CD4-positive, alpha-beta T cell treated with Interleukin-4 for 1 hour (primary cell): ENCODE data around the gene RBM20.

ENCODE experiments used
- DNase-seq, 2 donors: peaks; one replicate each; pipeline ENCODE4 v3.0.0-alpha.2; 2020 to 2022

Gene RBM20

DNA sequence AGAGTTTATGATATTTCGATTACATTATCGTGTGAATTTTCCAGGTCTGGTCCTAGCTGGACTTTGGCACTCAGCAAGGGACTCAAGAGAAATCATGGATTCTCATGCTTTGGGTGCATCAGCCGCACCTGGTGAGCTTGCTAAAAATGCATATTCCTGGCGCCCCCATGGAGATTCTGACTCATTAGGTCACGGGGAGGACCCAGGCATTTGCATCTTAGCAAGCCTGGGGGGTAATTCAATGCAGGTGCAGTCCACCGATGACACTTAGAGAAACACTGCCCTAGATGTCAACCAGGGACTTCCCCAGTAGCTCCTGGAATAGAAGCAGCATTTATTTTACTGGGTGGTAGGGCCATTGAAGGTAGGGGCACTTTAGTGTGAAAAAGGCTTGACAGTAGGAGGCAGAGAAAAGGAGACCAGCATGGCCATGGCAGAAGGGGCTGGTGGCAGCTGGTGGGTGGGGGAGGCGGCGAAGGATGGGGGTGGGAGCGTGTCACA, 197.7 kb downstream of the RBM20 start:
- peak in 1 of 2 donors; percentile 67 for DNase-seq

DNA sequence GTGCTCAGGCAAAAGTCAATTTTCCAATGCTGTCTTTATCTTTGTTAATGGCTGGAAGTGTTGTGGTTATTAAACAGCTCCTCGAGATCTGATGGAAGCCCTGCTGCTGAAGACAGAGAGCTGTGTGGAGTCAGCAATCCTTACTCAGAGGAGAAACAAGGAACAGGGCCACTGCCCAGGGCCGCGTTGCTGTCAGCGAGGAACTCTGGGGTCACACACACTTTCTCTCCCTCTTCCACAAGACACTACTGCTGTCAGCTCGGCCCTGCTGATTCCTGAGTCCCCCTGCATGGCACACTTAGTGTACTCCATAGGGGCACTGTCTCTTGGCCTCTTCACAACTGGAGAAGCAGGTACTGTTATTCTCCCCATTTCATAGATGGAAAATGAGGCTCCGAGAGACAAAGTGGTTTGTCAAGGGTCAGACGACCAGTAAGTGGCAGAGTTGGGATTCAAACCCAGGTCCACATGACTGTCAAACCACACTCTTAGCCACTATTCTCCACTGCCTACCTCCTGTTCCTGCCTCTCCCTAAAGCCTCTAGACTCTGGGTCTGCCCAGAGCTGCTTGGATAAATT, 198.3 kb downstream of the RBM20 start:
- DNase-seq, result no peak

DNA sequence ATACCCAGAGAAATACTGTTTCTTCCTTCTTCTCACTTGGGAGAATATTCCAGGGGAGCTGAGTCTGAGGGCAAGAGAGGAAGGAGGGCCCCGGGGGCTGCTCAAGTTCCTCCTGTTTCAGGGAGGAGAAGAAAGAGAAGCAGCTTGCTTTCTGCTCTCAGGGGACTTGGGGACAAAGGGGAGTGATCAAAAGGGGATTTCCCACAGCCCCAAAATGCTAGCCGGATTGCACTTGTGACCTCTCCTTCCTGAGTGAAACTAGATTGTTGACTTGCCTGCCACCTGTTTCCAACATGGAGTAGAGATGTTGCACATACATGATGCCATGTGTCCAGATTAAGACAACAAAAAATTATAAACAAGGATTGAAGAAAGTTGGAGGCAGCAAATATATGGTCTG, 198.9 kb downstream of the RBM20 start:
- DNase-seq, result peak; percentile 70 to 85

DNA sequence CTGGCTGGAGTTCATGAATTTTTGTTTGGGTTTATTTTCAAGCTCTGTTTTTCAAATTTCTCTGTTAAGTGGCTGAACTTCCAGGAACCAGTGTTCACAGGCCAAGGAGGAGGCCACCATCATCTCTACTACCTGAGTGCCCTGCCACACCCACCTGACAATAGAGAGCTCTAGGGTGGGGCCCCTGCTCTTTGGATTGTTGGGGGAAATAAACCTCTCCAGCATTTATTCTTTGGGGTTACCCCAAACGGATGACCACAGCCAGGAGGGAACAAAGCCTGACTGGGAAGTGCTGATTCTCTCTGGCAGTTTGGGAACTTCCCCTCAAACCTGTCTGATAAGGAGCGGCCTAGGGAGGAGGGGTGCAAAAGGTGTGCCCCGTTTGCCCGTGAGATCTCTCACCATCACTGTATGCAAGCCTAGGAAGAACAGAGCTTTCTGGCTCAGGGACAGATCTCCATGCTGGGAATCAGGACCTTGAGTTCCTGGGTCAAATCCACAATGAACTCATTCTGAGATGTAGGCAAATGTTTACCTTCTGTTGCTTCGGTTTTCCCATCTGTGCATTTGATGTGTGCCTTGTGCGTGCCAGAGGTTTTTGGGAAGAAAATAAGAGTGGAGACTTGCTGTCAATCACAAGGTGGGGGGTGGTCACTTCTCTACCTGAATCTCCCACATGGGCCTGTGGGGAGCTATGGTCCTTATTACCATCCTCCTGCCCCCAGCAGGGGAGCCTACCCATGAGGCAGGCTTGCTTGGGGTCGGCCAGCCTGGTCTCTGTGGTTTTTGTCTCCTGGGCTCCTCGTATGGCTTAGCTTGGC, 199.9 kb downstream of the RBM20 start:
- DNase-seq, result no peak

DNA sequence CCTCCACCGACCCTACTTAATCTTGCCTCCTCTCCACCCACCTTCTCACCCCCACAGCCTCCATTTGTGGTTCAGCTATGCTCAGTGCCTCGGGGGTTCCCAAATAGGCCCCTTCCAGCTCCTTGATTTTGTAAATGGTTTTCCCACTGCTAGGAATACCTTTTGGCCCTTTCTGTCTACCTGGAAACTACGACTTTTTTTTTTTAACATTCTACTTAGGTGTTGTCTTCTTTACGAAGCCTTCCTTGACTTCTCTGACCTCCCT, 200.4 kb downstream of the RBM20 start:
- no peak for DNase-seq

DNA sequence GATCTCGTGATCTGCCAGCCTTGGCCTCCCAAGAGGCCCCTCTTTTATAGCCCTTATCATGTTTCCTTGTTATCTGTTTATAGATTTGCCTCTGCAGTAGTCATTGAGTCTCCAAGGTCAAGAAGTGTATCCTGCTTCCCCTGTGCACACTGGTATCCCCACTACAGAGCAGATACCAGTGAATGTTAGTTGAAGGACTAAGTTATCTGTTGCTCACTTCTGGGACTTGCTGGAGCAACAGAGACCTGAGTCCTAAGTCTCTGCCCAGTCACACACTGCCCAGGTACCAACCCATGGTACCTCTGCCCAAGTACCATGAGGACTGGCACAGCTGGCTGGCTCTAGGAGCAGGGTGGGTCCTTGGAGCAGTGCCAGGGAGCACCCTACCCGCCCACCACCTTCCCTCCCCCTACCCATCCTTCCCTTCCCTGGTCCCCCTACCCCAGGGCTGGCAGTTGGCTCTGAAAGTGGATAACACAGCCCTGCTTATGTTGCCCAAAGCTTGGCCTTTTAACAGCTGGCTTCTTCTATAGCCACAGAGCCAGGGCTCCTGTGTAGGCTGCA, 201.1 kb downstream of the RBM20 start:
- no peak for DNase-seq

DNA sequence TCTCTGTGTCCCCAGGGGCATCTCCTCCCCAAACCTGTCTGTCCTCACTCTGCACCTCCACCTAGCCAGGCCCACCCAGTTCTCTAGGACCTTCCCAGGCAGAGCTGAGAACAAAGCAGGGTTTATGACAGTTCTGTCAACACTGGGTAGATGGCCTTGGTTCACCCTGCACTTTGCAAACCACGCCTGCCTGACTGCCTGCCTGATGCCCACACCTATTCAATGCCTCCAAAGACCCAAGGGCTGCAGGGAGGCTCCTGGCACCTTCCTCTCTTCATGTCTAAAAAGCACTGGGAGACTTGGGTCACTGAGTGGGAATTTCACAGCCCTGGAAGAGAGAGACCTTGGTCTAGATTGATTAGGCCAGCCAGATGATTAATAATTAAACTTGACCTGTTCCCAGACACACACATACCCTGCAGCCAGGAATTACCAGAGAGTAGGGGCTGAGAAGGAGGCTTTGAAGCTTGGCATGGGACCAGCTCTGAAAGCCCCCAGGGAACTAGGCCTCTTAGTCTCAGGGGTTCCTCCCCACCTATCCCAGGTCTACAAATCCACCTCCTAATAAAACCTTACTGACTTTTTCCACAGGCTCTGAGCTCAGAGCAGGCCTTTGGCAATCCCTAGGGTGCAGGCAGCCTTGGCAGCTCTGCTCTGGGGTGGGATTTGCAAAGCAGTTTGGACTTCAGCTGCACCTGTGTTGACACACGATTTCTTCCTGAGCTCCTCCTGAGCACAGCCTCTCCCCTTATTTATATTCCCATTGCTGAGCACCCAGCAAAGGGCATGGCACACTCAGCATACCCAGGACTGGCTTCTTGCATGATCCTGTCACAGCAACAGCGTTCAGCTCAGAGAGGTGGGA, 201.9 kb downstream of the RBM20 start:
- DNase-seq, result no peak

DNA sequence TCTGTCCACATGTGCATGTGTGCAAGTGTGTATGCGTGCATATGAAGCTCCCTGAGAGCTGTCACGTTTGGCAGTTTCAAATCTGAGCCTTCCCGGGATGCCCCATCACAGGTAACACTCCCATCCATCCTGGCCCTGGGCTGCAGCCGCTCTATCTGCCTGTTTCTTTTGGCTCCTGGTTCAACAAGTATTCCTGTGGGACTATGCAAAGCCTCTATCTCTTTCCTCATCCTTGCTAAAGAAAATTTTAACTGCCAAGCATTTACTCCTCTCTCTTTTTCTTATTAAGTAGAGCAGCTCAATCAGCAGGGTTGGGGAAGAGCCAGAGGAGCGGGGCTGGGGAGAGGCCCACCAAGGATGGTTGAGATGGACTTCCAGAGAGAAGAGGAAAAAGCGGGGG, 203.2 kb downstream of the RBM20 start:
- DNase-seq, result no peak

DNA sequence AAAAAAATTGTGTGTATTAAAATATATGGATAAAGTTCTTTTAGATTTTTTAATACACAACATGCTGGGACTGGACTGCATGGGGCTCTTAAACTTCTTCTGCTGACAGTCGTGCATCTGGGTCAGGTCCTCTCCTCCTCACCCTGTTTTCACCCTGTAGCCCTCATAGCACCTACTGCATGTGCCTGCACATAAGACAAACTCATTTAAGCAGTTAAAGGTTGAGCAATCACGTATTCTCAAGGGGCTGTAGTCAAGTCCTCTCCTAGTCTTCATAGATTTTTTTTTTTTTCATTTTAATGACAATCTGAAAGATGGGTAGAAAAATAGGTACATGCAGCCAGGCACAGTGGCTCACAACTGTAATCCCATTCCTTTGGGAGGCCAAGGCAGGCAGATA, 204.0 kb downstream of the RBM20 start:
- DNase-seq, result no peak

DNA sequence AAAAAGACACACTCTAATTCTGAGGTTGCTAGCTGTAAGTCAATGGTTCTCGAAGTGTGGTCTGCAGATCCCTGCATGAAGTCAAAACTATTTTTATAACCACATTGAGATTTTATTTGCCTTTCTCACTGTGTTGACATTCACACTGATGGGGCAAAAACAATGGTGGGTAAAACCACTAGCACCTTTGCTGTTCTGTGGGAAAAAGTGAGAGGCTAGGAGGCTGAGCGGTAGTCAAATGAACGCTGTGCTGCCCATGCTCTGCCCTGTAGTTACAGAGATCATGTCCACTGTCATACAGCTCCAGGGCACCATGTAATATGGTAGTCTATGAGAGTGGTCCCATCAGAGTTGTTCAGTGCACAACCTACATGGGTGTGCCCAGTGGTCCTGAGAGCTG, 206.0 kb downstream of the RBM20 start:
- no peak for DNase-seq

DNA sequence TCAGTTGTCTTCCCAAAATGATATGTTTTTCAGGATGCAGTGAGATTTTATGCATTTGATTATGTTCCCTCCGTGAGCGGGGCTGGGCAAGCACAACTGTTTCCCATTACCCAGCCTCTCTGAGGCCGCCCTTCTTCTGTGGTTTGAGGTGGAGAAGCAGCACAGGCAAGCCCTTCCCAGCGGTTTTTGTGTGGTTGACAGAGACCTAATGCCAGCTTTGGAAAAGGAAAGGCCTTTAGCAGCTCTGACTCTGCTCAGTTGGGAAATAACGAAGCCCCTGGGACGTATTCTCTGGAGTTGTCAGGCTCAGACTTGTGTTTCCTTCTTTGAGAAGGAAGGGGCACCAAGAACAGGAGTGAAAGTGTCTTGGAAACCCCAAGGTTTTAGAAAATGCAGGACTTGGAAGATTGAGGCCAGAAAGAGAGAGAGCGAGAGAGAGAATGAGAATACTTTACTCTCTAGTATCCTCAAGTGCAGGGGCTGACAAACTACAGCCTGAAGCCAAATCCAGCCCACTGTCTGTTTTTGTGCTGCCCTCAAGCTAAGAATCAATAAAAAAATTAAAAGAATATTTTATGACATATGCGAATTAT, 207.0 kb downstream of the RBM20 start:
- no peak for DNase-seq

DNA sequence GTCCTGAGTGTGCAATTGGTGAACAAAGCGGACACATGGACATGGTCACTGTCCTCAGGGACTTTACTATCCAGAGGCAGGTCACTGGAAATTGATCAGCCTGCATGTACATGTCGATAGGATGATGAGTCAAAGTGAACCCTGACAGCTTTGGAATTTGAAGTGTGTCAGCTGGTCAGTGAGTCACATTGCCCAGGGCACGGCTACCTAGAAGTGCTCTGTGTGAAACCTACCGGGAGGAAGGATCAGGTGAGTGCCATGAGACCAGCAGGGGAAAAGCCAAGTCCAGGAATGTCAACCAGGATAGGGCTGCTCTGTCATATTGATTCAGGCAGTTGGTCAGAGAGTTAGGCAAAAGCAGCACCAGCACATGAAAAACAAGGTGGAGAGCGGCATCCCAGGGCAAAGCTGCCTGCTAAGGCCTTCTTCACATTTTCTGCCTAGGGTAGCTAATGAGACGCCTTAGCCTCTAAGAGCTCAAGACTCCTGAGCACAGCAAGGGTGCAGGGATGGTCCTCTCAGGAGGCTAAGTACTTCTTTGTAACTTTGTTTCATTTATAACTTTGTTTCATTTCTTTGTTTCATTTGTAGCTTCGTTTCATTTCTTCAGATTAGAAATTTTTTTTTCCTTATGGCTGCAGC, 208.2 kb downstream of the RBM20 start:
- no peak for DNase-seq

DNA sequence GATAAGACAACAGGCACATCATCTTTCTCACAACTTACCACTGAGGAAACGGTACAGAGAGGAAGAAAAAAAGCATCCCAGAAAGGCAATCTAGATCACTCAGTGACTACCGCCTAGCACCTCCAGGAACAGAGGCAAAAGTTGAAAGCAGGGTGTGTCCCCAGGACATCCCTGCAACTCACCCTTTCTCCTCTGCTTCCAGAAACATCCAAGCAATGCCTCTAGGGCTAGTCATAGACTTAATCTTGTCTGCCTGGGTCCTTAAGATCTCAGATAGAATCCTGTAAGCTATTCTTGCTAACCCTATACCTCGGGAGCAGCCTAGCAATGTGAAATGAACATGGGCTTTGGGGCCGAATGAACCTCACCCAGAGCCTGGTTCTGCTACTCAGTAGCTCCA, 208.8 kb downstream of the RBM20 start:
- DNase-seq, result no peak

DNA sequence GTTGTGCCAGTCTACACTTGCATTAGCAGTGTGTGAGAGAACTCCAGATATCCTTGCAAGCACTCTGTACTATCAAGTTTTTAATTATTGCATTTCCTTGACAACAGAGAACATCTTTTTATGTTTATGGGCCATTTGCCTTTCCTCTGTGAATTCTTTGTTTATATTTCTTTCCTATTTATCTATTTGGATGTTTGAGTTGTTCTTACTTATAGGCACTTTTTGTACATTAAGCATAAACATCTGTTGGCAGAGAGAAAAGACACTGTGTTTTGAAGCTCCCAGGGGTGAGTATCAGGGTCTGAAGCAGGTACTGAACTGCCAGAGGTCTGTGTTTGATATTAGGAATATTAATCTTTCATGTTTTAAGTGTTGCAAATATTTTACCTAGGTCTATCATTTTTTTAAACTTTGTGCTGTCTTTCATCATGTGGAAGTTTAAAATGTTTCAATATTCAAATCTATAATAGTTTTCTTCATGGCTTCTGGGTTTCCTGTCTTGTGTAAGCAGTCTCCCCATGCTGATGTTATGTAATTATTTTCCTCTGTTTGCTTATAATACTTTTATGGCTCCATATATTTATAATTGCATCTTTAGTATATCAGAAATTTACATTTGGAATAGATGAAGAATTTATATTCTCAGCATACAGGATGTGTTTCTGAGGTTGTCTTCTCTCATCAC, 209.9 kb downstream of the RBM20 start:
- no peak for DNase-seq

DNA sequence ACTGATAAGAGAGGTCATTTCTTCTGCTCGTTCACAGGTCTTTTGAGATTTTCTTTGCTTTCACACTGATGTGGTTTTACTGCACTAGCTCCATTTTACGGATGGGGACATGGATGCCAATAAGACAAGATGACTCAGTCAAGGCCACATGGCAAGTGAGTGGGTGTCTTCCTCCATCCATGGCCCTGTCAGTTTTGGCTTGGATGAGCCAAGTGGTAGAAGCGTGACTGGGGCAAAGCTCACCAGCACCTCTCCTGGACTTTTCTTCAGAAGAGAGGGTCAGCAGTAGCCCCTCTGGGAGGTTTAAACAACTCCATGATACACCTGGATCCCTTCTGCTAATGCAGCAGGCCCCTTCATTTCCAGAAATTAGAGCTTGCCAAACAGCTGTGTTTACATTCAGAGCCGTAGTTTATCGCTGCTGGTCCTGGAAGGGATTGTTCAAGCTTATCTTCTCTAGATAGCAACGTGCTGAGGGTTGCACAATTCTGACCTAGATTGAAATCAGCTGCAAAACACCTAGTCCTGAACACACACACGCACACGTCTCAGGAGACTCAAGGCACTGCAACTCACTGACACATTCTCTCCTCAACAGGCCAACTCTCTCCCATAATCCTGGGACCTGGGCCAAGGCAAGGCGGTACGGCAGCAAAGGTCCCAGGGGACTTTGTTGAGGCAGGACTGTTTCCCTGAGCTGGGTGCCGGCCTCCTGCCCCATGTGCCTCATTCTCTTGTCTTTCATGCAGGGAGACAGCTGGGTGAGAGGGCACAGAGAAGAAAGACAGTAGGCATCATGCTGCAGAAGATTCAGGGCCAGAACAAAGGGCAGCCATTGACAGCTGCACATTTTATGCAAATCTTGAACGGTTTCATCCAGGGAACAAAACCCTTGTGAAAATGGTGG, 213.4 kb downstream of the RBM20 start:
- DNase-seq, result peak in 1 of 2 donors; percentile 47

DNA sequence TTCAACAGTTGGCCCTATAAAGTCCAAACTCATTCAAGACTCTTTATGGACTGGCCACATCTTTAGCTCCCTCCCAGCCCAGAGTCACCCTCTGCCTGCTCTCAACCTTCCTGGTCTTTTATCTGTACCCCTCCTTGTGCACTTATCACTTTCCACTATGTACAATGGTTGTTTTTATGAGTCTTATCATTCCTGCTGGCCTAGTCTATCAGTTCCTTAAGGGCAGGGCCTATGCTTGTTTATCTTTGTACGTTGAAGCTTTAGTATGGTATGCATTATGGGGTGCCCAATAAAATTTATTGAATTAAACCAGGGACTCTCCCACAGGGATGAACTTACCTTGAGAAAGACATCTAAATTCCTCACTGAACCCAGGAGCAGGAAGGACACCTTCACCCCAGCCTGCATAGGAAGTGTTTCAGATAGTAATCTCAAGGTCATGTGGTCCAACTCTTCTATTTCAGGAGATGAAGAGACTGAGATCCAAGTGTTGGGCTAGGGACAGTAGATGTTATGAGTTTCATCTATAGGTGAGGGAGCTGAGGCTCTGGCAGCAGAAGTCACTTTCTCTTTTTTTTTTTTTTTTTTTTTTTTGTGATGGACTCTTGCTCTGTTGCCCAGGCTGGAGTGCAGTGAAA, 214.3 kb downstream of the RBM20 start:
- DNase-seq, result no peak

DNA sequence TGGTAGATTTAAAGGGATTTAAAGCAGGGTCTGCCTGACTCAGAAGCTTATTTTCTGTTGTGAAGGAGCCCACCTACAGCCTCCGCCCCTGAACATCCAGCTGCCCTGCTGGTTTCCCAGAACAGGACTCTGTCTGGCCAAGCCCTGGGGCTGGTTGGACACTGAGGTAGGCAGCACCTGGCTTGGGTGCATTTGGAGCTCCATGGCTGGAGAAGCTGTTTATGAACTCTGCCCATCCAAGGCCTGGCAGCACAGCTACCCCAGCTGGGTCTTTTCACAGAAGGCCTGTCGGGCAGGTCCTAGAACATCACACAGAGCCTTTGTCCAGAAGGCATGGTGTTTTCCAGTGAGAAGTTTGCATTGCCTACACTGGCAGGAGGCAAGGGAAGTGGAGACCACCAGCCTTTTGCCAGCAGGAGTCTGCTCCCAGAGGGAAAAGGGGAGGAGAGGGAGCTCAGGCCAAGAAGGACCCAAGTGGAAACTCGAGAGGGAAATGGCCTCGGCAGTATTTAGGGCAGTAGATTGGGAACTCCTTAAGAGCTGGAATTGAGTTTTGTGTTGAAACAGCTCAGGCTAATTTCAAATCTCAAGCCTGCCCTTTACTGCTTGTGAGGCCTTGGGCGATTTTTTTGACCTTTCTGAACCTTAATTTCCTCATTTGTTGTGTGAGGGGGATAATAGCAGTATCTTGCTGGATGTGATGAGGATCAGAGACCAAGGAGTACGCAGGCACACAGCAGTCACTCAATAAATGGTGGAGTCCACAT, 215.3 kb downstream of the RBM20 start:
- no peak for DNase-seq

DNA sequence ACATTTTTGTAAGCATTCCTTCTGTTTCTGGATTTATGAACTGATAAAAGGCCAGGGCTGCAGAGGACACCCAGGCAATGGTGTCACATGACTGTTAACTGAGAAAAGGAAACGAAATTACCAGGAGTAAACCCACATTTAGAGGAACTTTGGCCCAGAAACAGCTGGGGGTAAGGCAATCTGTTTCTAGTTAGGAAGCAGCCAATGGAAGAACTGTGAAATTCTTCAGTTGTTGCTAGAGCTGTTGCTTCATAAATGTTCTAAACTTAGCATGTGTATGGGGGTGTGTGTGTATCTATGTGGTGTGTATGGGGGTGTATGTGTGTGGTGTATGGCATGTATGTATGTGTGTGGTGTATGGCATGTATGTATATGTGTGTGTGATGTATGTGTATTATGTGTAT, 215.8 kb downstream of the RBM20 start:
- DNase-seq, result no peak

DNA sequence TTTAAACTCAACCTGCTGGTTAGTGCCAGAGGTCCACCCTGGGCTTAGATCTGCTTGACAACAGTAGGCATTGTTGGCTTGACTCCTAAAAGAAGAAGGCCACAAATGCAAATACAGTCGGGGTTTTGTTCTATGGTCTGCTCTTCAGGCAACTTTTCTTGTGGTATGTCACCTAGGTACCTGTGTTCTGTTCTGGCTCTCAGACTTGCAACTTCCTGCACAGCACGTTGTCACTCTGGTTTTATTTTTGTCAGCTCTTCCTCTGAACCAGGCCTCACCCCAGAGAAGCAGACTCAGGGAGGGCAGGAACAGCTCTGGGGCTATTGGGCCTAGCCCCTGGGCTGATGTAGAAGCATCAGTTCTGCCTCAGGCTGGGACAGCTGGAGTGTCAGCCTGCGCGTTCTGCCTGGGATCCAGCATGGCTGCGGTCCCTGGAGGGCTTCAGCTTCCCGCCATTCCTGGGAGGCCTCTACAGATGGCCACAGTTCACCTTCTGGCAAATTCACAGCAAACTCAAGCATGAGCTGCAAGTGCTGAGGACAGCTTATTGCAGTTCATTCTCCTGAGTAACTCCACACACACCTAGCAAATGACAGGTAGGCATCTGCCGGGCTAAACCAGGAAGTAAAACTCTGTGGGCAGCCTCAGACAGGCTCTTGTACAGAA, 216.6 kb downstream of the RBM20 start:
- peak; percentile 82 to 85 for DNase-seq
